Ascending aorta (tissue), 2 donors: ENCODE data around the gene ENTHD1. TPM values are rescaled to one million over a fixed set of nuclear protein-coding genes. Genes with fewer than 3 reads are reported as not detected.

Experiments used
- DNase-seq, 2 donors: peaks; one replicate each; pipeline ENCODE4 v3.0.0-alpha.2; 2019; ENCODE audit warnings: low spot score in 2 of 2
- H3K27ac ChIP-seq, 2 donors: fragments of 200-600 bp; sonication (generic); one replicate each; pipeline ENCODE4 v1.5.1; 2016 to 2017; ENCODE audit warnings: mild to moderate bottlenecking in 1 of 2
- H3K27me3 ChIP-seq: fragments of 200-600 bp; sonication (generic); one replicate; pipeline ENCODE4 v1.5.1; 2017
- H3K36me3 ChIP-seq, 2 donors: fragments of 200-600 bp; sonication (generic); one replicate each; pipeline ENCODE4 v1.5.1; 2016
- H3K4me1 ChIP-seq, 2 donors: fragments of 200-600 bp; sonication (generic); one replicate each; pipeline ENCODE4 v1.5.1; 2016 to 2017; ENCODE audit warnings: mild to moderate bottlenecking in 1 of 2
- H3K4me3 ChIP-seq, 2 donors: fragments of 200-600 bp; sonication (generic); one replicate each; pipeline ENCODE4 v1.5.1; 2016 to 2017; ENCODE audit warnings: mild to moderate bottlenecking in 1 of 2
- H3K9me3 ChIP-seq, 2 donors: fragments of 200-600 bp; sonication (generic); one replicate each; pipeline ENCODE4 v1.5.1; 2016
- CTCF ChIP-seq, 3 experiments: fragments of 200-600 bp in 2 of 3; fragments of 450-650 bp in 1 of 3; sonication (generic) in 2 of 3; IDR thresholded peaks; one replicate each; pipeline ENCODE4 v1.5.1; 2016 to 2019; ENCODE audit warnings: antibody characterized with exemption in 3 of 3, mild to moderate bottlenecking in 1 of 3, moderate library complexity in 1 of 3
- intact Hi-C: fragments of 100-400 bp; cut with DNase I; formaldehyde crosslinking; loops from one replicate; pipeline ENCODE4 v1.15.1; 2023
- total RNA-seq: library from RNA; depleted of rRNA; stranded (reverse); fragments of >200 nt; gene quantifications from one replicate; pipeline ENCODE4 v1.1.0, GENCODE V29; 2016

ENTHD1 gene
- total RNA-seq, 1 donor from 2014 or later, result 0.21 TPM

GRCh38 chr22:39935116-39935515, 41.6 kb upstream of the ENTHD1 start:
- no peak overlapping the region for H3K27ac ChIP-seq
- H3K27me3 ChIP-seq, result no peaks in the 10 kb centered on the region
- no peak for TF ChIP-seq CTCF (IDR thresholded peaks at IDR 0.05)
- H3K4me3 ChIP-seq, result no peak overlapping the region
- no peaks in the 10 kb centered on the region for H3K4me1 ChIP-seq
- H3K9me3 ChIP-seq, result no peaks in the 10 kb centered on the region
- H3K36me3 ChIP-seq, result no peaks in the 10 kb centered on the region
- intact Hi-C loops, result no loop called here
- no peak for DNase-seq

- DNase-seq, result no peak
- H3K27ac ChIP-seq, result no peak overlapping the region
- no peaks in the 10 kb centered on the region for H3K27me3 ChIP-seq
- no peaks in the 10 kb centered on the region for H3K9me3 ChIP-seq
- H3K4me1 ChIP-seq, result no peaks in the 10 kb centered on the region
- no peak overlapping the region for H3K4me3 ChIP-seq
- TF ChIP-seq CTCF (IDR thresholded peaks at IDR 0.05), result no peak
- H3K36me3 ChIP-seq, result no peaks in the 10 kb centered on the region
- intact Hi-C loops, result no loop called here
Measured at GRCh38 chr22:39933741-39934140, 40.2 kb upstream of the ENTHD1 start.

GRCh38 chr22:39932918-39933649, 39.5 kb upstream of the ENTHD1 start:
- no peaks in the 10 kb centered on the region for H3K9me3 ChIP-seq
- H3K27ac ChIP-seq, result no peak overlapping the region
- intact Hi-C loops, result no loop called here
- H3K27me3 ChIP-seq, result no peaks in the 10 kb centered on the region
- no peaks in the 10 kb centered on the region for H3K36me3 ChIP-seq
- peak in 1 of 3 experiments; percentile 24 for TF ChIP-seq CTCF (IDR thresholded peaks at IDR 0.05)
- DNase-seq, result no peak
- H3K4me1 ChIP-seq, result no peaks in the 10 kb centered on the region
- no peak overlapping the region for H3K4me3 ChIP-seq

GRCh38 chr22:39932166-39932565, 38.6 kb upstream of the ENTHD1 start:
- Histone ChIP-seq H3K4me1 (no peaks in the 10 kb centered on the region), H3K27ac (no peak overlapping the region), H3K27me3 (no peaks in the 10 kb centered on the region), H3K9me3 (no peaks in the 10 kb centered on the region), H3K36me3 (no peaks in the 10 kb centered on the region), H3K4me3 (no peak overlapping the region)
- intact Hi-C loops, result no loop called here
- DNase-seq, result no peak
- no peak for TF ChIP-seq CTCF (IDR thresholded peaks at IDR 0.05)

- no peaks in the 10 kb centered on the region for H3K9me3 ChIP-seq
- DNase-seq, result no peak
- intact Hi-C loops, result no loop called here
- H3K27me3 ChIP-seq, result no peaks in the 10 kb centered on the region
- H3K36me3 ChIP-seq, result no peaks in the 10 kb centered on the region
- TF ChIP-seq CTCF (IDR thresholded peaks at IDR 0.05), result no peak
- H3K27ac ChIP-seq, result no peak overlapping the region
- H3K4me3 ChIP-seq, result no peak overlapping the region
- no peaks in the 10 kb centered on the region for H3K4me1 ChIP-seq
Measured at GRCh38 chr22:39931251-39931650, 37.7 kb upstream of the ENTHD1 start.
